ENCODE data around the gene SFT2D1. TPM values are rescaled to one million over a fixed set of nuclear protein-coding genes. Genes with fewer than 3 reads are reported as not detected.
A peak's percentile ranks its signal among the peaks of the same experiment; 100 is the strongest.
"Not testable (repeated sequence)": the region's sequence is repeated elsewhere in the genome, so short reads cannot be mapped to it uniquely, and the experiment has no call there.

Gene SFT2D1
- 118 TPM for polyA plus RNA-seq (2012; ENCODE audit: low read depth, missing spikeins)

- TF ChIP-seq POLR2AphosphoS5 (IDR thresholded peaks at IDR 0.05; ENCODE audit: low read depth, low read length), result peak; percentile 97
- TF ChIP-seq PAX5 (IDR thresholded peaks at IDR 0.05; ENCODE audit: insufficient read depth, low read length, severe bottlenecking), result no peak
- TF ChIP-seq SPI1 (IDR thresholded peaks at IDR 0.05; ENCODE audit: low read depth, low read length), result no peak
- TF ChIP-seq POU2F2 (IDR thresholded peaks at IDR 0.05; ENCODE audit: low read depth, low read length), result peak; percentile 83
- peak; percentile 95 for TF ChIP-seq POLR2A (IDR thresholded peaks at IDR 0.05; ENCODE audit: low read depth, low read length)
- peak; percentile 92 for TF ChIP-seq TAF1 (IDR thresholded peaks at IDR 0.05; ENCODE audit: low read depth, low read length)
- peak; percentile 98 for FAIRE-seq
- DNase-seq (ENCODE audit: insufficient read length, low spot score), result peak; percentile 86
These were observed at the start of gene SFT2D1 for GRCh38 chr6:166342349-166343149. TSS of gene SFT2D1 (minus strand) at chr6:166342545. CDS start at chr6:166342481, 64 bp downstream.

GRCh38 chr6:166389119-166389518, 46.8 kb upstream of the SFT2D1 start:
- TF ChIP-seq PAX5 (IDR thresholded peaks at IDR 0.05; ENCODE audit: insufficient read depth, low read length, severe bottlenecking) (no peak), POU2F2 (IDR thresholded peaks at IDR 0.05; ENCODE audit: low read depth, low read length) (no peak), SPI1 (IDR thresholded peaks at IDR 0.05; ENCODE audit: low read depth, low read length) (no peak), POLR2A (IDR thresholded peaks at IDR 0.05; ENCODE audit: low read depth, low read length) (no peak), TAF1 (IDR thresholded peaks at IDR 0.05; ENCODE audit: low read depth, low read length) (no peak), POLR2AphosphoS5 (IDR thresholded peaks at IDR 0.05; ENCODE audit: low read depth, low read length) (no peak)
- FAIRE-seq, result no peak
- DNase-seq (ENCODE audit: insufficient read length, low spot score), result no peak

- FAIRE-seq (no peak), DNase-seq (ENCODE audit: insufficient read length, low spot score) (no peak)
- TF ChIP-seq POLR2A (IDR thresholded peaks at IDR 0.05; ENCODE audit: low read depth, low read length), result no peak
- no peak for TF ChIP-seq POU2F2 (IDR thresholded peaks at IDR 0.05; ENCODE audit: low read depth, low read length)
- TF ChIP-seq TAF1 (IDR thresholded peaks at IDR 0.05; ENCODE audit: low read depth, low read length), result no peak
- TF ChIP-seq POLR2AphosphoS5 (IDR thresholded peaks at IDR 0.05; ENCODE audit: low read depth, low read length), result no peak
- TF ChIP-seq SPI1 (IDR thresholded peaks at IDR 0.05; ENCODE audit: low read depth, low read length), result no peak
- no peak for TF ChIP-seq PAX5 (IDR thresholded peaks at IDR 0.05; ENCODE audit: insufficient read depth, low read length, severe bottlenecking)
These were observed 46.1 kb upstream of the SFT2D1 start for GRCh38 chr6:166388290-166389004.

- FAIRE-seq, result no peak
- TF ChIP-seq PAX5 (IDR thresholded peaks at IDR 0.05; ENCODE audit: insufficient read depth, low read length, severe bottlenecking) (no peak), SPI1 (IDR thresholded peaks at IDR 0.05; ENCODE audit: low read depth, low read length) (no peak), TAF1 (IDR thresholded peaks at IDR 0.05; ENCODE audit: low read depth, low read length) (no peak), POLR2AphosphoS5 (IDR thresholded peaks at IDR 0.05; ENCODE audit: low read depth, low read length) (no peak), POU2F2 (IDR thresholded peaks at IDR 0.05; ENCODE audit: low read depth, low read length) (no peak), POLR2A (IDR thresholded peaks at IDR 0.05; ENCODE audit: low read depth, low read length) (no peak)
- no peak for DNase-seq (ENCODE audit: insufficient read length, low spot score)
These were observed 45.4 kb upstream of the SFT2D1 start for GRCh38 chr6:166387642-166388289.

GRCh38 chr6:166387098-166387497, 44.8 kb upstream of the SFT2D1 start:
- FAIRE-seq; DNase-seq (ENCODE audit: insufficient read length, low spot score): not testable (repeated sequence)

- FAIRE-seq, result no peak
- TF ChIP-seq PAX5 (IDR thresholded peaks at IDR 0.05; ENCODE audit: insufficient read depth, low read length, severe bottlenecking) (no peak), POU2F2 (IDR thresholded peaks at IDR 0.05; ENCODE audit: low read depth, low read length) (no peak), TAF1 (IDR thresholded peaks at IDR 0.05; ENCODE audit: low read depth, low read length) (no peak), POLR2A (IDR thresholded peaks at IDR 0.05; ENCODE audit: low read depth, low read length) (no peak), SPI1 (IDR thresholded peaks at IDR 0.05; ENCODE audit: low read depth, low read length) (no peak), POLR2AphosphoS5 (IDR thresholded peaks at IDR 0.05; ENCODE audit: low read depth, low read length) (no peak)
- no peak for DNase-seq (ENCODE audit: insufficient read length, low spot score)
These were observed 43.8 kb upstream of the SFT2D1 start for GRCh38 chr6:166386111-166386510.

GRCh38 chr6:166383802-166384363, 41.5 kb upstream of the SFT2D1 start:
- not testable (repeated sequence) for FAIRE-seq; DNase-seq (ENCODE audit: insufficient read length, low spot score)

GRCh38 chr6:166382933-166383801, 40.8 kb upstream of the SFT2D1 start, which contains the start of gene MPC1:
TSS of gene MPC1 (minus strand) at chr6:166382940. CDS start at chr6:166382876, 64 bp downstream.
- no peak; the same call in 1 of the 2 replicates for TF ChIP-seq POLR2A (IDR thresholded peaks at IDR 0.05; ENCODE audit: low read depth, low read length)
- peak; percentile 23; the same call in 1 of the 2 replicates for TF ChIP-seq POLR2AphosphoS5 (IDR thresholded peaks at IDR 0.05; ENCODE audit: low read depth, low read length)
- TF ChIP-seq TAF1 (IDR thresholded peaks at IDR 0.05; ENCODE audit: low read depth, low read length), result no peak; the same call in none of the 2 replicates
- no peak for TF ChIP-seq POU2F2 (IDR thresholded peaks at IDR 0.05; ENCODE audit: low read depth, low read length)
- peak; percentile 82 for TF ChIP-seq PAX5 (IDR thresholded peaks at IDR 0.05; ENCODE audit: insufficient read depth, low read length, severe bottlenecking)
- no peak for TF ChIP-seq SPI1 (IDR thresholded peaks at IDR 0.05; ENCODE audit: low read depth, low read length)
- peak; percentile 100 for FAIRE-seq
- peak; percentile 94 for DNase-seq (ENCODE audit: insufficient read length, low spot score)
